Psoas muscle (tissue), 8 donors: ENCODE results near the gene CRTC3. TPM values are rescaled to one million over a fixed set of nuclear protein-coding genes. Genes with fewer than 3 reads are reported as not detected.

Experiments
- ATAC-seq, 4 donors: fragments of 200-7000 bp; cut with Tn5 transposase; one replicate each; pipeline ENCODE4 v1.9.1; 2020; ENCODE audit warnings: moderate library complexity in 3 of 4, mild to moderate bottlenecking in 2 of 4
- DNase-seq, 2 donors: peaks; one replicate each; pipeline ENCODE4 v3.0.0-alpha.2; 2020
- H3K27ac ChIP-seq: fragments of 200-600 bp; one replicate; pipeline ENCODE4 v1.8.0; 2022
- H3K27me3 ChIP-seq, 3 donors: fragments of 200-600 bp in 1 of 3; one replicate each; pipeline versions ENCODE4 v1.6.1 to v1.8.0; 2013 to 2022; ENCODE audit warnings: low read length in 2 of 3, mild to moderate bottlenecking in 2 of 3, moderate library complexity in 1 of 3; ENCODE audit not compliant: insufficient read depth in 3 of 3
- H3K36me3 ChIP-seq, 2 donors: fragments of 200-600 bp in 1 of 2; one replicate each; pipeline versions ENCODE4 v1.6.1 to v1.8.0; 2013 to 2022; ENCODE audit warnings: low read depth in 1 of 2, mild to moderate bottlenecking in 1 of 2, moderate library complexity in 1 of 2; ENCODE audit not compliant: insufficient read depth in 1 of 2
- H3K4me1 ChIP-seq: fragments of 200-600 bp; one replicate; pipeline ENCODE4 v1.8.0; 2022
- H3K4me3 ChIP-seq: fragments of 200-600 bp; one replicate; pipeline ENCODE4 v1.8.0; 2022; ENCODE audit warnings: mild to moderate bottlenecking
- H3K9me3 ChIP-seq: fragments of 200-600 bp; one replicate; pipeline ENCODE4 v1.8.0; 2022
- whole genome bisulfite sequencing, 3 donors: extraction: QIAGEN DNeasy Blood & Tissue Kit; methylation state at CpG; one replicate each; pipeline versions ENCODE4 v1.1.6 to v1.1.7; 2013; 5-methylcytosine and 5-hydroxymethylcytosine counted together
- intact Hi-C, 2 donors: fragments of 100-400 bp; cut with DNase I; formaldehyde crosslinking; loops; one replicate each; pipeline versions ENCODE4 v1.11.0 to v1.14.2; 2022
- polyA plus RNA-seq, 3 donors: library from polyadenylated mRNA; stranded (reverse); fragments of 200-250 nt; gene quantifications; one replicate each; pipeline ENCODE4 v1.2.3, GENCODE V29; 2013
- total RNA-seq, 4 donors: library from RNA; stranded (reverse); fragmentation: NEBNext Ultra II Directional in 2 of 4; extraction: Animal tissue kit (Norgen Biotek cat#: 25700) in 2 of 4; gene quantifications; one replicate each; pipeline versions ENCODE4 v1.2.1 to v1.2.4, GENCODE V29; 2021 to 2023
- TF ChIP-seq, protein P1 (sequence below): fragments of 200-600 bp; IDR thresholded peaks from one replicate; pipeline ENCODE4 v1.8.0; 2022; ENCODE audit warnings: antibody characterized with exemption
- donor health status: healthy with polysubstance abuse.
- donor health status: DM: no; HTN: no; CAD: no; lungs with moderate emphysema.
- donor health status: Bipolar disorder and iron deficiency.
- donor health status: healthy.
- donor health status: DM: yes; HTN: yes; CAD: no.
- donor health status: DM: no; HTN: no; CAD: no.
- donor health status: DM: no; HTN: no; CAD: no.
- donor health status: DM: yes; HTN: yes; CAD: no.

The CRTC3 gene
- total and polyA plus RNA-seq, 7 donors: 6.9 to 30.8 (median 15.3) TPM

DNA sequence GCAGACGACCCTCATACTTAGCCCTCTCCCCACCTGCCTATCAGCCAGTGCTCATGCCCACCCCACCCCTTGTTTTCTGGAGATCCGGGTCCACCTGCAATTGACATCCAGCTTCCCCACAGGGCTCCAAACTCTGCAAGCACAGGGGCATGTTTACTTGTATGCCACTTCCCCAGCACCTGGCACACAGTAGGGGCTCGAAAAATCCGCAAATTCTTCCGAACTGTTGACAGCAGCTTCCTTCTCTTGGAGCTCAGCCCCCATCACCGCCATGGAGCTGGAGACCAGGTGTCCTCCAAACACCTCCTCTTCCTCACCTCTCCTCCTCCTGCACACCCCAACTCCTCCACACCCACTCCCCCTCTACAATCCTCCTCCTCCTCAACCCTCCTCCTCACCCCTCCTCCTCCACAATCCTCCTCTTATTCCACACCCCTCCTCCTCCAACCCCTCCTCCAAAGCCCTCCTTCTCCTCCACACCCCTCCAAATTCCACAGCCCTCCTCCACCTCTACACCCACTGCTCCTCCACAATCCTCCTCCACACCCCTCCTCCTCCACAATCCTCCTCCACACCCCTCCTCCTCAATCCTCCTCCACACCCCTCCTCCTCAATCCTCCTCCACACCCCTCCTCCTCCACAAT is 117.1 kb downstream of the CRTC3 start:
- Histone ChIP-seq H3K4me3 (no peak overlapping the region), H3K4me1 (no peaks in the 10 kb centered on the region), H3K27ac (no peak overlapping the region), H3K9me3 (peaks cover 4% of the 10 kb centered on the region), H3K36me3 (peaks cover 6 to 26% of the 10 kb centered on the region in 2 donors), H3K27me3 (no peaks in the 10 kb centered on the region)
- ATAC-seq (no peak), DNase-seq (no peak)
- intact Hi-C loops: no loop called here
- WGBS, 3 donors: 66 to 74% (median 72%) methylated on average over 6 of the region's 6 CpGs
- TF ChIP-seq, protein P1, sequence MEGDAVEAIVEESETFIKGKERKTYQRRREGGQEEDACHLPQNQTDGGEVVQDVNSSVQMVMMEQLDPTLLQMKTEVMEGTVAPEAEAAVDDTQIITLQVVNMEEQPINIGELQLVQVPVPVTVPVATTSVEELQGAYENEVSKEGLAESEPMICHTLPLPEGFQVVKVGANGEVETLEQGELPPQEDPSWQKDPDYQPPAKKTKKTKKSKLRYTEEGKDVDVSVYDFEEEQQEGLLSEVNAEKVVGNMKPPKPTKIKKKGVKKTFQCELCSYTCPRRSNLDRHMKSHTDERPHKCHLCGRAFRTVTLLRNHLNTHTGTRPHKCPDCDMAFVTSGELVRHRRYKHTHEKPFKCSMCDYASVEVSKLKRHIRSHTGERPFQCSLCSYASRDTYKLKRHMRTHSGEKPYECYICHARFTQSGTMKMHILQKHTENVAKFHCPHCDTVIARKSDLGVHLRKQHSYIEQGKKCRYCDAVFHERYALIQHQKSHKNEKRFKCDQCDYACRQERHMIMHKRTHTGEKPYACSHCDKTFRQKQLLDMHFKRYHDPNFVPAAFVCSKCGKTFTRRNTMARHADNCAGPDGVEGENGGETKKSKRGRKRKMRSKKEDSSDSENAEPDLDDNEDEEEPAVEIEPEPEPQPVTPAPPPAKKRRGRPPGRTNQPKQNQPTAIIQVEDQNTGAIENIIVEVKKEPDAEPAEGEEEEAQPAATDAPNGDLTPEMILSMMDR: no peak

DNA sequence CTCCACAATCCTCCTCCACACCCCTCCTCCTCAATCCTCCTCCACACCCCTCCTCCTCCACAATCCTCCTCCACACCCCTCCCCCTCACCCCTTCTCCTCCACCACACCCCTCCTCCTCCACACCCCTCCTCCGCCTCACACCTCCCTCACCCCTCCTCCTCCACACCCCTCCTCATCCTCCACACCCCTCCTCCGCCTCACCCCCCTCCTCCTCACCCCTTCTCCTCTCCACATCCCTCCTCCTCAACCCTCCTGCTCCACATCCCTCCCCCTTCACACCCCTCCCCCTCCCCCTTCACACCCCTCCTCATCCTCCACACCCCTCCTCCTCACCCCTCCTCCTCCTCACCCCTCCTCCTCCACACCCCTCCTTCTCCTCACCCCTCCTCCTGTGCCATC is 117.6 kb downstream of the CRTC3 start:
- DNase-seq (no peak), ATAC-seq (no peak)
- Histone ChIP-seq H3K36me3 (peaks cover 6 to 20% of the 10 kb centered on the region in 2 donors), H3K9me3 (peaks cover 4% of the 10 kb centered on the region), H3K27ac (no peak overlapping the region), H3K27me3 (no peaks in the 10 kb centered on the region), H3K4me1 (no peaks in the 10 kb centered on the region), H3K4me3 (no peak overlapping the region)
- WGBS, 3 donors: 52 to 73% (median 61%) methylated on average over 2 of the region's 2 CpGs
- intact Hi-C loops: no loop called here
- TF ChIP-seq, protein P1: no peak

DNA sequence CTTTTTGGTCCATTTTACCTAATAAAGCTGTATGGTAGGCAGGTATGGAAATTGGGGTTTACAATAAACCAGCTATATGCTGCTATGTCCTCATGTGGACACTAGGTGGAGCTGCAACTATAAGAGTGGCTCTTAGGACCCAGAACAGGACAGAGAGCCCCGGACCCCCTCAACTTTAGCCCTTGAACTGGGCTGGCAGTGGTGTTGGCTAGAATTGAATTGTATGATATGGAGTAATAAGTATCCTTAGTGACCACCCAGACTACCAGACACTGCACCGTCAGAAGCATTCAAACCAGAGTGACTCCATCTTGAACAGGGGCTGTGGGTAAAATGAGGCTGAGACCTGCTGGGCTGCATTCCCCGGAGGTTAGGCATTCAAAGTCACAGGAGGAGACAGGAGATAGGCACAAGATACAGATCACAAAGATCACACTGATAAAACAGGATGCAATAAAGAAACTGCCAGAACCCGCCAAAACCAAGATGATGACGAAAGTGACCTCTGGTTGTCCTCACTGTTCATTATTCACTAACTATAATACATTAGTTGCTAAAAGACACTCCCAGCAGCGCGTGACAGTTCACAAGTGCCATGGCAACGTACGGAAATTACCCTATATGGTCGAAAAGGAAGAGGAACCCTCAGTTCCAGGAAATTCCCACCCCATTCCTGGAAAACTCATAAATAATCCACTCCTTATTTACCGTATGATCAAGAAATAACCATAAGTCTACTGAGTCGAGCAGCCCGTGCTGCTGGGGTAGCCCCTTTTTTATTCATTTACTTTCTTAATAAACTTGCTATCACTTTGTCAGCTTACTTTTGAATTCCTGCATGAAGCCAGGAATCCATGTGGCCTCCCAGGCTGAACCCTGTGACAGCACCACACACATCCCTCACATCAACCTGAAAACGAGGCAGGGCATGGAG is 118.7 kb downstream of the CRTC3 start:
- intact Hi-C loops: loop anchor here (1.0 to 2.0 kb wide), 5 partner anchors 44 to 284 kb away; partner anchors contain the start of gene HDDC3 (in 1 of the 2)
- Histone ChIP-seq H3K4me3 (no peak overlapping the region), H3K9me3 (peaks cover under 1% of the 10 kb centered on the region), H3K27me3 (no peaks in the 10 kb centered on the region), H3K36me3 (peaks cover 0 to 9% of the 10 kb centered on the region in 2 donors), H3K27ac (peak overlapping the region; percentile 60), H3K4me1 (no peaks in the 10 kb centered on the region)
- ATAC-seq (peak; percentile 77 to 86 (median 80)), DNase-seq (peak; percentile 59 to 67)
- TF ChIP-seq, protein P1: peak; percentile 94
- WGBS, 3 donors: 21 to 26% (median 26%) methylated on average over 14 of the region's 14 CpGs

DNA sequence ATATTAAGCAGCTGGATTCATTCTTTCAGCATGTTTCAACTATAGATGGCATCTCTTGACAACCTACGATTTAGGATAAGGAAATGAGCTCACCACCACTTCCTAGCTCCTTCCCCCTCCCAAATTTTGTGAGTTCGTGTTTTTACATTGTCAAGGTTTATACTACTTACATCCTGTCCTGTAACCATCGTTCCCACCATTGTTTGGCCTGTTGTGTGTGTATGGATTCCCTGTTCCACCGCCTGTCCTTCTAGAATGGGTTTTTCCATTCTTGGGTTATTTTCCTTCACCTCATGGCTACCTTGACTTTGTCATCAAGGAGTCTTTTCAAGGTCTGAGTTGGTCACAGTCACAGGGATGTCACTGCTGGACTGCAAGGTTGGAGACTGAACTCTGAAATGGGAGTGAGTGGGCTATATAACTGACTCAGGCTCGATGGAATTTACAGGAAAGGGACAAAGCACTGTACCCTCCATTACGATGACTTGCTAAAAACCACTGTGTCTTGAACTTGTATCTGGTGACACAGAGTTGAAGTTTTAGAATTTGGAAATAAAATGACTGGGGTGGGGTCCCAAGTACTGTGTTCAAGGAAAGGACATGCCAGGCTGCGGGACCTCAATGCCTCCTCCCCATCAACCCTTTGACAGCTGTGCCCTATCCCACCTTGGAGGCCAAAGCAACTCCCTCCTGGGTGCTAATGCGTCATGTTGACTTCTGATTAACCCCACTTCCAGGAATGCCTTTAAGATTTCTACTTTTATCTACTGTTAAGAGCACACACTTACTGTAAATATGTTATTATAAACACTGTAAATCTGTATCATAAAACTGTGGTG is 120.6 kb downstream of the CRTC3 start:
- no peak for DNase-seq
- 66 to 73% (median 67%) methylated on average over 8 of the region's 8 CpGs for WGBS, 3 donors
- no peak for ATAC-seq
- intact Hi-C loops: no loop called here
- H3K27ac ChIP-seq: no peak overlapping the region
- H3K27me3 ChIP-seq: no peaks in the 10 kb centered on the region
- H3K36me3 ChIP-seq: no peaks in the 10 kb centered on the region
- no peaks in the 10 kb centered on the region for H3K9me3 ChIP-seq
- TF ChIP-seq, protein P1: no peak
- H3K4me3 ChIP-seq: no peak overlapping the region
- no peaks in the 10 kb centered on the region for H3K4me1 ChIP-seq
